KMS-11 (cell line): Measurements from ENCODE around the gene HS3ST5.

Experiments used
- H2AFZ ChIP-seq: fragments of 200-600 bp; sonication (generic); 2 replicates; pipeline ENCODE4 v1.6.1; 2016; ENCODE audit warnings: antibody characterized with exemption, mixed run types, low read depth
- H3K27ac ChIP-seq: fragments of 200-600 bp; sonication (generic); 2 replicates; pipeline ENCODE4 v1.6.1; 2016; ENCODE audit warnings: mild to moderate bottlenecking, mixed run types
- H3K27me3 ChIP-seq: fragments of 200-600 bp; sonication (generic); 2 replicates; pipeline ENCODE4 v1.6.1; 2017; ENCODE audit warnings: mild to moderate bottlenecking, low read depth, mixed run types, moderate library complexity; ENCODE audit not compliant: insufficient read depth
- H3K36me3 ChIP-seq: fragments of 200-600 bp; sonication (generic); 2 replicates; pipeline ENCODE4 v1.6.1; 2017; ENCODE audit warnings: mild to moderate bottlenecking, mixed run types; ENCODE audit not compliant: insufficient read depth
- H3K4me1 ChIP-seq: fragments of 200-600 bp; sonication (generic); 2 replicates; pipeline ENCODE4 v1.6.1; 2016; ENCODE audit warnings: mild to moderate bottlenecking, low read depth, mixed run types; ENCODE audit not compliant: poor library complexity, severe bottlenecking
- H3K4me2 ChIP-seq: fragments of 200-600 bp; sonication (generic); 2 replicates; pipeline ENCODE4 v1.7.0; 2016; ENCODE audit warnings: mild to moderate bottlenecking, mixed run types
- H3K4me3 ChIP-seq: fragments of 200-600 bp; sonication (generic); IDR thresholded peaks from 2 replicates; pipeline ENCODE4 v1.6.1; 2017; ENCODE audit warnings: low read depth, low read length, mixed read lengths; ENCODE audit not compliant: insufficient read depth
- H3K79me2 ChIP-seq: fragments of 200-600 bp; sonication (generic); 2 replicates; pipeline ENCODE4 v1.6.1; 2016; ENCODE audit warnings: low read depth, mixed run types; ENCODE audit not compliant: insufficient read depth
- H3K9ac ChIP-seq: fragments of 200-600 bp; sonication (generic); 2 replicates; pipeline ENCODE4 v1.6.1; 2016; ENCODE audit warnings: mild to moderate bottlenecking, mixed run types
- H4K20me1 ChIP-seq: fragments of 200-600 bp; sonication (generic); 2 replicates; pipeline ENCODE4 v1.6.1; 2016; ENCODE audit warnings: mild to moderate bottlenecking, mixed run types; ENCODE audit not compliant: insufficient read depth
- TF ChIP-seq, protein P1 (sequence below): fragments of 200-600 bp; sonication (generic); conservative IDR thresholded peaks from 2 replicates; pipeline ENCODE4 v1.6.1; 2017; ENCODE audit warnings: low read depth, mild to moderate bottlenecking, antibody characterized with exemption, low read length, moderate library complexity, mixed read lengths

HS3ST5 gene

DNA sequence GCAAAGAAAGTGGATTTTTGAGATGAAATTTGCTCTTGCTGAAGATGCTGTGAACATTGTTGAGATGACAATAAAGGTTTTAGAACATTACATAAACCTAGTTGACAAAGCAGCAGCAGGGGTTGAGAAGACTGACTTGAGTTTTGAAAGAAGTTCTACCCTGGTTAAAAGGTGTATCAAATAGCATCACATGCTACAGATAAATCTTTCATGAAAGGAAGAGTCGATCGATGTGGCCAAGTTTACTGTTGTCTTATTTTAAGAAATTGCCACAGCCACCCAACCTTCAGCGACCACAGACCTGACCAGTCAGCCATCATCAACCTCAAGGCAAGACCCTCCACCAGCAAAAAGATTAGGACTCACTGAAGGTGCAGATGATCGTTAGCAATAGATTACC, 155.3 kb downstream of the HS3ST5 start:
- H3K36me3 ChIP-seq, result no peaks in the 10 kb centered on the region
- TF ChIP-seq, protein P1, sequence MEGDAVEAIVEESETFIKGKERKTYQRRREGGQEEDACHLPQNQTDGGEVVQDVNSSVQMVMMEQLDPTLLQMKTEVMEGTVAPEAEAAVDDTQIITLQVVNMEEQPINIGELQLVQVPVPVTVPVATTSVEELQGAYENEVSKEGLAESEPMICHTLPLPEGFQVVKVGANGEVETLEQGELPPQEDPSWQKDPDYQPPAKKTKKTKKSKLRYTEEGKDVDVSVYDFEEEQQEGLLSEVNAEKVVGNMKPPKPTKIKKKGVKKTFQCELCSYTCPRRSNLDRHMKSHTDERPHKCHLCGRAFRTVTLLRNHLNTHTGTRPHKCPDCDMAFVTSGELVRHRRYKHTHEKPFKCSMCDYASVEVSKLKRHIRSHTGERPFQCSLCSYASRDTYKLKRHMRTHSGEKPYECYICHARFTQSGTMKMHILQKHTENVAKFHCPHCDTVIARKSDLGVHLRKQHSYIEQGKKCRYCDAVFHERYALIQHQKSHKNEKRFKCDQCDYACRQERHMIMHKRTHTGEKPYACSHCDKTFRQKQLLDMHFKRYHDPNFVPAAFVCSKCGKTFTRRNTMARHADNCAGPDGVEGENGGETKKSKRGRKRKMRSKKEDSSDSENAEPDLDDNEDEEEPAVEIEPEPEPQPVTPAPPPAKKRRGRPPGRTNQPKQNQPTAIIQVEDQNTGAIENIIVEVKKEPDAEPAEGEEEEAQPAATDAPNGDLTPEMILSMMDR, result no peak
- no peak overlapping the region for H3K9ac ChIP-seq
- no peak overlapping the region for H3K4me3 ChIP-seq
- H3K79me2 ChIP-seq, result no peaks in the 10 kb centered on the region
- no peak overlapping the region for H3K27ac ChIP-seq
- no peak overlapping the region for H2AFZ ChIP-seq
- H3K4me2 ChIP-seq, result no peak overlapping the region
- H4K20me1 ChIP-seq, result no peaks in the 10 kb centered on the region
- H3K4me1 ChIP-seq, result no peaks in the 10 kb centered on the region
- no peaks in the 10 kb centered on the region for H3K27me3 ChIP-seq

DNA sequence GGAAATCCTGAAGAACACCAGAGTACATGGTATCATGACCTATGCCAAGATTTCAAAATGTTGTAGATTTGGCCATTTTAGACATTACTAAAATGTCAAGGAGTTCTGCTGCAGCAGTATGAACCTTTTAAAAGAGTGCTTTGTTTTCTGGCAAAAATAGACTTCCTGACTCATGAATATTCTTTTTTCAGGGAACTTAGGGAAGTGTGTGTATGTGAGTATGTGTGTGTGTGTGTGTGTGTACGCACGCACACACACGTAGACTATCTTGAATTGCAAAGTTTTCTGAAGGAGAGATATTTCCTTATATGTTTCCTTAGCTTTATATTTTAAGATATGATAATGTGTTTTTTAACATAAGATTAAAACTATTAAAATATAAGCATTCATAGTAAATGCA, 161.2 kb downstream of the HS3ST5 start:
- Histone ChIP-seq H3K9ac (no peak overlapping the region), H3K36me3 (no peaks in the 10 kb centered on the region), H2AFZ (no peak overlapping the region), H3K4me2 (no peak overlapping the region), H3K4me3 (no peak overlapping the region), H3K79me2 (no peaks in the 10 kb centered on the region), H3K27me3 (no peaks in the 10 kb centered on the region), H4K20me1 (no peaks in the 10 kb centered on the region), H3K4me1 (no peaks in the 10 kb centered on the region), H3K27ac (no peak overlapping the region)
- TF ChIP-seq, protein P1, result no peak

GRCh38 chr6:114179411-114179810, 163.4 kb downstream of the HS3ST5 start:
- no peak overlapping the region for H3K9ac ChIP-seq
- H3K27me3 ChIP-seq, result no peaks in the 10 kb centered on the region
- H3K27ac ChIP-seq, result no peak overlapping the region
- no peaks in the 10 kb centered on the region for H3K79me2 ChIP-seq
- no peak overlapping the region for H3K4me3 ChIP-seq
- H3K4me1 ChIP-seq, result no peaks in the 10 kb centered on the region
- TF ChIP-seq, protein P1, result no peak
- H4K20me1 ChIP-seq, result no peaks in the 10 kb centered on the region
- H3K36me3 ChIP-seq, result no peaks in the 10 kb centered on the region
- H3K4me2 ChIP-seq, result no peak overlapping the region
- H2AFZ ChIP-seq, result no peak overlapping the region

GRCh38 chr6:114176726-114177125, 166.1 kb downstream of the HS3ST5 start:
- Histone ChIP-seq H2AFZ (no peak overlapping the region), H3K36me3 (no peaks in the 10 kb centered on the region), H3K4me2 (no peak overlapping the region), H3K27me3 (no peaks in the 10 kb centered on the region), H3K27ac (no peak overlapping the region), H3K4me3 (no peak overlapping the region), H4K20me1 (no peaks in the 10 kb centered on the region), H3K79me2 (no peaks in the 10 kb centered on the region), H3K4me1 (no peaks in the 10 kb centered on the region), H3K9ac (no peak overlapping the region)
- TF ChIP-seq, protein P1, result no peak
